Right lobe of liver (tissue), 6 donors: ENCODE measurements around the gene TMEM129. TPM values are rescaled to one million over a fixed set of nuclear protein-coding genes. Genes with fewer than 3 reads are reported as not detected.

Experiments
- ATAC-seq, 4 donors: fragments of 200-7000 bp; cut with Tn5 transposase; one replicate each; pipeline ENCODE4 v1.9.1; 2020; ENCODE audit warnings: mild to moderate bottlenecking in 4 of 4, moderate library complexity in 4 of 4
- DNase-seq, 3 donors: peaks; one replicate each; pipeline ENCODE4 v3.0.0-alpha.2; 2020
- H3K27ac ChIP-seq, 3 donors: fragments of 200-600 bp; one replicate each; pipeline ENCODE4 v1.8.0; 2022
- H3K27me3 ChIP-seq, 2 donors: fragments of 200-600 bp; one replicate each; pipeline ENCODE4 v1.8.0; 2022
- H3K36me3 ChIP-seq, 4 donors: fragments of 200-600 bp; sonication (generic) in 1 of 4; one replicate each; pipeline versions ENCODE4 v1.5.1 to v1.8.0; 2017 to 2022; ENCODE audit warnings: control low read depth in 1 of 4
- H3K4me1 ChIP-seq, 4 donors: fragments of 200-600 bp; sonication (generic) in 1 of 4; one replicate each; pipeline versions ENCODE4 v1.5.1 to v1.8.0; 2017 to 2022; ENCODE audit warnings: control low read depth in 1 of 4
- H3K4me3 ChIP-seq, 3 donors: fragments of 200-600 bp; one replicate each; pipeline ENCODE4 v1.8.0; 2022
- H3K9me3 ChIP-seq, 4 donors: fragments of 200-600 bp; sonication (generic) in 1 of 4; one replicate each; pipeline versions ENCODE4 v1.5.1 to v1.8.0; 2017 to 2022; ENCODE audit warnings: control low read depth in 1 of 4
- CTCF ChIP-seq, 4 donors: fragments of 200-600 bp in 3 of 4; fragments of 450-650 bp in 1 of 4; IDR thresholded peaks; one replicate each; pipeline versions ENCODE4 v1.5.1 to v1.8.0; 2016 to 2022; ENCODE audit warnings: antibody characterized with exemption in 4 of 4, mild to moderate bottlenecking in 2 of 4
- POLR2A ChIP-seq: fragments of 450-650 bp; IDR thresholded peaks from one replicate; pipeline ENCODE4 v1.6.1; 2017; ENCODE audit warnings: antibody characterized with exemption, mild to moderate bottlenecking
- WGBS: methylation state at CpG from one replicate; pipeline ENCODE4 v1.1.6; 2018; ENCODE audit warnings: low coverage, low lambda C conversion rate; ENCODE audit not compliant: insufficient coverage; ENCODE audit errors: missing lambda C conversion rate; 5-methylcytosine and 5-hydroxymethylcytosine counted together
- intact Hi-C, 2 donors: fragments of 100-400 bp; cut with DNase I; formaldehyde crosslinking; loops; one replicate each; pipeline versions ENCODE4 v1.11.2 to v1.14.1; 2022
- total RNA-seq, 6 experiments: library from RNA; depleted of rRNA in 2 of 6; stranded (reverse); fragments of >200 nt in 2 of 6; fragmentation: NEBNext Ultra II Directional in 3 of 6; extraction: Animal tissue kit (Norgen Biotek cat#: 25700) in 3 of 6; gene quantifications; one replicate each; pipeline versions ENCODE4 v1.1.0 to v1.2.4, GENCODE V29; 2016 to 2023
- donor health status: DM: no; HTN: yes; CAD: no.
- donor health status: DM: no; HTN: no; CAD: no.
- donor health status: DM: no; HTN: no; CAD: no.
- donor health status: DM: no; HTN: yes; CAD: no.
- donor health status: DM: no; HTN: yes; CAD: no.

Gene TMEM129
- total RNA-seq, 6 experiments from 2014 or later: 13.8 to 51.0 (median 25.4) TPM

GRCh38 chr4:1683736-1684505, 37.2 kb downstream of the TMEM129 start, which contains the start of gene FAM53A:
TSS of gene FAM53A (minus strand) at chr4:1684313. CDS start at chr4:1668741, 15,572 bp downstream.
- TF ChIP-seq POLR2A (peak; percentile 60), CTCF (IDR thresholded peaks at IDR 0.05) (peak in 1 of 4 donors; percentile 11)

GRCh38 chr4:1683261-1683735, 37.8 kb downstream of the TMEM129 start:
- H3K27me3 ChIP-seq: no peaks in the 10 kb centered on the region
- WGBS: 13% methylated on average over 11 of the region's 13 CpGs
- no peak for TF ChIP-seq POLR2A
- no peak for TF ChIP-seq CTCF (IDR thresholded peaks at IDR 0.05)
- ATAC-seq (peak in 1 of 4 donors; percentile 6), DNase-seq (no peak)
- H3K4me1 ChIP-seq: peaks cover 0 to 18% (median 0%) of the 10 kb centered on the region in 4 donors
- no peaks in the 10 kb centered on the region for H3K9me3 ChIP-seq
- peak overlapping the region; percentile 2 to 47 (median 39) for H3K27ac ChIP-seq
- H3K4me3 ChIP-seq: peak overlapping the region; percentile 54 to 67 (median 61)
- H3K36me3 ChIP-seq: no peaks in the 10 kb centered on the region
- intact Hi-C loops: no loop called here

More at GRCh38 chr4:1683736-1684505, 37.2 kb downstream of the TMEM129 start, which contains the start of gene FAM53A:
- peak; percentile 94 to 97 (median 96) for DNase-seq
- Histone ChIP-seq H3K27ac (peak within 1 kb of the TSS; percentile 36 to 55 (median 51)), H3K4me1 (peaks cover 0 to 18% (median 0%) of the 10 kb centered on the region in 4 donors), H3K27me3 (no peaks in the 10 kb centered on the region), H3K36me3 (no peaks in the 10 kb centered on the region), H3K4me3 (peak within 1 kb of the TSS; percentile 54 to 67 (median 62)), H3K9me3 (no peaks in the 10 kb centered on the region)
- WGBS: 10% methylated on average over 2 of the region's 118 CpGs
- intact Hi-C loops: no loop called here
- ATAC-seq: peak; percentile 94 to 97 (median 96)

- TF ChIP-seq POLR2A (no peak), CTCF (IDR thresholded peaks at IDR 0.05) (no peak)
- Histone ChIP-seq H3K4me3 (no peak overlapping the region), H3K4me1 (peaks cover 0 to 18% (median 0%) of the 10 kb centered on the region in 4 donors), H3K27ac (no peak overlapping the region), H3K27me3 (no peaks in the 10 kb centered on the region), H3K36me3 (no peaks in the 10 kb centered on the region), H3K9me3 (no peaks in the 10 kb centered on the region)
- 89% methylated on average over 13 of the region's 13 CpGs for WGBS
- ATAC-seq (no peak), DNase-seq (peak in 1 of 3 donors; percentile 19)
- intact Hi-C loops: no loop called here
Measured at GRCh38 chr4:1682860-1683259, 38.3 kb downstream of the TMEM129 start.

GRCh38 chr4:1678244-1678643, 42.9 kb downstream of the TMEM129 start:
- no peak for TF ChIP-seq POLR2A
- TF ChIP-seq CTCF (IDR thresholded peaks at IDR 0.05): no peak
- Histone ChIP-seq H3K27me3 (no peaks in the 10 kb centered on the region), H3K4me3 (no peak overlapping the region), H3K4me1 (no peaks in the 10 kb centered on the region), H3K36me3 (no peaks in the 10 kb centered on the region), H3K27ac (no peak overlapping the region), H3K9me3 (no peaks in the 10 kb centered on the region)
- DNase-seq (peak in 1 of 3 donors; percentile 5), ATAC-seq (no peak)
- 49% methylated on average over 3 of the region's 5 CpGs for WGBS
- intact Hi-C loops: no loop called here
